ENCODE measurements around the gene LCP2.

The LCP2 gene

DNA sequence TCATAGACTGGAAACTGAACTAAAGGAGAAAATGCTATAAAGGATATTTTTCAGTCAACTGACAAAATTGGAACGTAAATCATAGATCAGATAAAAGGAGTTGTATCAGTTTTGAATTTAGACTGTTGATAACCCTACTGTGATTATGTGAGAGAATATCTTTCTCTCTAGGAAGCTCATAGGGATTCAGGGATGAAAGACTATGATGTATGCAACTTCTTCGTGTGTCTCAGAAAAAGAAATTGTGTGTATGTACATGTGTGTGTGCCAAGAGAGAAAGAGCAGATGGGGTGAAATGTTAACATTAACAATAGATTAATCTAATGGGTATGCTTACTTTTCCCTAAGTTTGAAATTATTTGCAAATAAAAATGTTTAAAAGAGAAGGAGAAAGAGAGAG, 95.5 kb downstream of the LCP2 start:
- no peak for DNase-seq

DNA sequence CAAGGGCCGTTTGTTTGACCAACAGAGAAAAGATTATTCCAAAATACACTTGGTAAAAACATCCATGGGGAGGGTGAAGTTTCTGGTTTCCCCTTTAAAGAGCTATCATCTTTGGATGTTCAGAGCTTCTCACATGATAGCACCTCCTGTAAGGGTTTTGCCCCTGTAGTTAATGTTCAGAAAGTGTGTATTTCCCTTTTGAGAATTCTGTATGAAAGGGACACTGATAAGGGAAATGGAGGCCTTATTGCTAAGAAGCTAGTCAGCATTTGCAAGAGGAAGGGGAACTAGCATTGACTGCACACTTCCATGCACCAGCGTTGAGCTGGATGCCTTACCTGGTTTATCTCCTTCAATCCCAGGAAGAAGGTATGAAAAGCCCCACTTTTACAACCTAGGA, 96.3 kb downstream of the LCP2 start:
- no peak for DNase-seq

DNA sequence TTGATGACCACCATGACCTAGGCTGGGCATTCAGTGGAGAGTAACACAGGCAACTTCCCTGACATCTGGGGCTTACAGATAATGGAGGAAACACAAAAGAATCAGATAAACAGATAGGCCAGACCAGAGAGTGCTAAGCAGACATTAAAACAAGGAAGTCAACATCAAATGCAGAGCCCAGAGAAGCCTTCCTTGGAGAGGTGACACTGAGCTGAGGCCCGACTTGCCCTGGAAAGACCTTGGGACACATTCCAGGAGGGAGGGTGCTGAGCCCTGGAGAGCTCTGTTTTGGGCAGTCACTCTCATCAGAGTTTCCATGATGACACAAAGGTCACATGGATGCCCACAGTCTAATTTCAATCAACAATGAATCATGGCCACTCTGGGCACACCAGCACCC, 96.7 kb downstream of the LCP2 start:
- DNase-seq = no peak

All from NCI-H2029 treated with DMSO at 0.1 percent for 48 hours (cell line).